Neural progenitor cell (in vitro differentiated cells): ENCODE data around the gene RIN2.
A peak's percentile ranks its signal among the peaks of the same experiment; 100 is the strongest.

Experiments
- EZH2 ChIP-seq: fragments of 200-600 bp; sonication (generic); IDR thresholded peaks from 2 replicates; pipeline ENCODE4 v1.6.1; 2017; ENCODE audit warnings: antibody characterized with exemption, mild to moderate bottlenecking, moderate library complexity
- TF ChIP-seq, protein P1 (sequence below): fragments of 200-600 bp; sonication (generic); IDR thresholded peaks from 2 replicates; pipeline ENCODE4 v1.5.1; 2017; ENCODE audit warnings: antibody characterized with exemption, mild to moderate bottlenecking

DNA sequence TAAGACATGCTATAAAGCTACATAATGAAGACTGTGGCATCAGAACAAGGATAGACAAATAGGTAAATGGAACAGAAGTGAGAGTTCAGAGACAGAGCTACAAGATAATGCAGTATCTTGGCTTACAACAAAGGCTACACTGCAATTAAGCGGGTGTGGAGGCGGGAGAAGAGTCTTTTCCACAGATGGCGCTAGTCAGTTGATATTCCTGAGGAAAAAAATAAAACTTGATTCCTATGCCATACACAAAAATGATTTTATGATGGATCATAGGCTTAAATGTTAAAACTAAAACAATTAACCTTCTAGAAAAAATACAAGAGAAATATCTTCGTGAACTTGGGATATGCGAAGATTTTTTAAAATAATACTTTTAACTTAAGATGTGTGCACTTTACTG is 31.0 kb downstream of the RIN2 start:
- no peak for TF ChIP-seq EZH2
- TF ChIP-seq, protein P1, sequence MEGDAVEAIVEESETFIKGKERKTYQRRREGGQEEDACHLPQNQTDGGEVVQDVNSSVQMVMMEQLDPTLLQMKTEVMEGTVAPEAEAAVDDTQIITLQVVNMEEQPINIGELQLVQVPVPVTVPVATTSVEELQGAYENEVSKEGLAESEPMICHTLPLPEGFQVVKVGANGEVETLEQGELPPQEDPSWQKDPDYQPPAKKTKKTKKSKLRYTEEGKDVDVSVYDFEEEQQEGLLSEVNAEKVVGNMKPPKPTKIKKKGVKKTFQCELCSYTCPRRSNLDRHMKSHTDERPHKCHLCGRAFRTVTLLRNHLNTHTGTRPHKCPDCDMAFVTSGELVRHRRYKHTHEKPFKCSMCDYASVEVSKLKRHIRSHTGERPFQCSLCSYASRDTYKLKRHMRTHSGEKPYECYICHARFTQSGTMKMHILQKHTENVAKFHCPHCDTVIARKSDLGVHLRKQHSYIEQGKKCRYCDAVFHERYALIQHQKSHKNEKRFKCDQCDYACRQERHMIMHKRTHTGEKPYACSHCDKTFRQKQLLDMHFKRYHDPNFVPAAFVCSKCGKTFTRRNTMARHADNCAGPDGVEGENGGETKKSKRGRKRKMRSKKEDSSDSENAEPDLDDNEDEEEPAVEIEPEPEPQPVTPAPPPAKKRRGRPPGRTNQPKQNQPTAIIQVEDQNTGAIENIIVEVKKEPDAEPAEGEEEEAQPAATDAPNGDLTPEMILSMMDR: peak; percentile 48
